GM19099 (cell line): ENCODE data around the gene LIPH.

Source experiments
- POLR2A ChIP-seq: IDR thresholded peaks from 3 replicates; pipeline ENCODE4 v1.6.1; 2011; ENCODE audit warnings: low read depth; ENCODE audit not compliant: insufficient read length; ENCODE audit errors: extremely low read depth

LIPH gene

GRCh38 chr3:185549651-185550111 is 2.7 kb downstream of the LIPH start:
- TF ChIP-seq POLR2A = no peak

GRCh38 chr3:185549122-185549521 is 3.3 kb downstream of the LIPH start:
- TF ChIP-seq POLR2A = no peak

- no peak for TF ChIP-seq POLR2A
These were observed 11.7 kb downstream of the LIPH start for GRCh38 chr3:185540695-185541094.

GRCh38 chr3:185539934-185540333 is 12.5 kb downstream of the LIPH start:
- no peak for TF ChIP-seq POLR2A

GRCh38 chr3:185537369-185537970 is 14.9 kb downstream of the LIPH start:
- no peak for TF ChIP-seq POLR2A

GRCh38 chr3:185534511-185534910 is 17.9 kb downstream of the LIPH start:
- TF ChIP-seq POLR2A = no peak

GRCh38 chr3:185532901-185533300 is 19.5 kb downstream of the LIPH start:
- TF ChIP-seq POLR2A = no peak

- no peak for TF ChIP-seq POLR2A
These were observed 21.5 kb downstream of the LIPH start for GRCh38 chr3:185530856-185531255.

- no peak for TF ChIP-seq POLR2A
These were observed 23.9 kb downstream of the LIPH start for GRCh38 chr3:185528532-185528931.

- TF ChIP-seq POLR2A = no peak
These were observed 25.0 kb downstream of the LIPH start for GRCh38 chr3:185527364-185527763.

GRCh38 chr3:185526349-185526951 is 25.9 kb downstream of the LIPH start:
- TF ChIP-seq POLR2A = no peak

- no peak for TF ChIP-seq POLR2A
These were observed 30.8 kb downstream of the LIPH start for GRCh38 chr3:185521349-185522138.

- no peak for TF ChIP-seq POLR2A
These were observed 33.4 kb downstream of the LIPH start for GRCh38 chr3:185519021-185519420.

- no peak for TF ChIP-seq POLR2A
These were observed 34.8 kb downstream of the LIPH start for GRCh38 chr3:185517387-185518130.

- TF ChIP-seq POLR2A = no peak
These were observed 40.7 kb downstream of the LIPH start for GRCh38 chr3:185511711-185512110.
